ENCODE data around the gene ZFYVE16.
"Not testable (repeated sequence)": the region's sequence is repeated elsewhere in the genome, so short reads cannot be mapped to it uniquely, and the experiment has no call there.

ZFYVE16 gene

GRCh38 chr5:80407735-80408483 lies at the start of gene ZFYVE16:
TSS of gene ZFYVE16 (plus strand) at chr5:80408064. CDS start at chr5:80434148, 26,084 bp downstream.
- DNase-seq, result peak; percentile 96

GRCh38 chr5:80360914-80361444 lies 46.9 kb upstream of the ZFYVE16 start:
- no peak for DNase-seq

GRCh38 chr5:80364892-80365291 lies 43.0 kb upstream of the ZFYVE16 start:
- DNase-seq, result no peak

GRCh38 chr5:80368661-80369480 lies 39.0 kb upstream of the ZFYVE16 start:
- no peak for DNase-seq

- DNase-seq, result peak in 1 of 2 experiments; percentile 17
Measured at GRCh38 chr5:80369521-80369920, 38.3 kb upstream of the ZFYVE16 start.

- no peak for DNase-seq
Measured at GRCh38 chr5:80370390-80370789, 37.5 kb upstream of the ZFYVE16 start.

GRCh38 chr5:80372780-80373179 lies 35.1 kb upstream of the ZFYVE16 start:
- no peak for DNase-seq

- no peak for DNase-seq
Measured at GRCh38 chr5:80374188-80374587, 33.7 kb upstream of the ZFYVE16 start.

- DNase-seq, result no peak
Measured at GRCh38 chr5:80376557-80376956, 31.3 kb upstream of the ZFYVE16 start.

- no peak for DNase-seq
Measured at GRCh38 chr5:80382488-80382887, 25.4 kb upstream of the ZFYVE16 start.

- DNase-seq, result no peak
Measured at GRCh38 chr5:80387063-80387768, 20.6 kb upstream of the ZFYVE16 start.

- no peak for DNase-seq
Measured at GRCh38 chr5:80389580-80389979, 18.3 kb upstream of the ZFYVE16 start.

- DNase-seq, result not testable (repeated sequence)
Measured at GRCh38 chr5:80390413-80390812, 17.5 kb upstream of the ZFYVE16 start.

GRCh38 chr5:80391267-80391666 lies 16.6 kb upstream of the ZFYVE16 start:
- DNase-seq, result not testable (repeated sequence)

GRCh38 chr5:80399526-80400239 lies 8.2 kb upstream of the ZFYVE16 start:
- no peak for DNase-seq

- not testable (repeated sequence) for DNase-seq
Measured at GRCh38 chr5:80400368-80400767, 7.5 kb upstream of the ZFYVE16 start.

- no peak for DNase-seq
Measured at GRCh38 chr5:80403782-80404181, 4.1 kb upstream of the ZFYVE16 start.

- peak; percentile 12 to 86 for DNase-seq
Measured at GRCh38 chr5:80406980-80407734, 707 bp upstream of the ZFYVE16 start.

- DNase-seq, result peak in 1 of 2 experiments; percentile 66
Measured at GRCh38 chr5:80408484-80409366, 861 bp downstream of the ZFYVE16 start.

- DNase-seq, result no peak
Measured at GRCh38 chr5:80409367-80409966, 1.6 kb downstream of the ZFYVE16 start.

Data from SHP77 (cell line).